ENCODE measurements around the gene SLC20A1.

GRCh38 chr2:112658301-112658700, 12.6 kb downstream of the SLC20A1 start:
- TF ChIP-seq POLR2A (IDR thresholded peaks at IDR 0.05), result no peak
- TF ChIP-seq, protein P1, sequence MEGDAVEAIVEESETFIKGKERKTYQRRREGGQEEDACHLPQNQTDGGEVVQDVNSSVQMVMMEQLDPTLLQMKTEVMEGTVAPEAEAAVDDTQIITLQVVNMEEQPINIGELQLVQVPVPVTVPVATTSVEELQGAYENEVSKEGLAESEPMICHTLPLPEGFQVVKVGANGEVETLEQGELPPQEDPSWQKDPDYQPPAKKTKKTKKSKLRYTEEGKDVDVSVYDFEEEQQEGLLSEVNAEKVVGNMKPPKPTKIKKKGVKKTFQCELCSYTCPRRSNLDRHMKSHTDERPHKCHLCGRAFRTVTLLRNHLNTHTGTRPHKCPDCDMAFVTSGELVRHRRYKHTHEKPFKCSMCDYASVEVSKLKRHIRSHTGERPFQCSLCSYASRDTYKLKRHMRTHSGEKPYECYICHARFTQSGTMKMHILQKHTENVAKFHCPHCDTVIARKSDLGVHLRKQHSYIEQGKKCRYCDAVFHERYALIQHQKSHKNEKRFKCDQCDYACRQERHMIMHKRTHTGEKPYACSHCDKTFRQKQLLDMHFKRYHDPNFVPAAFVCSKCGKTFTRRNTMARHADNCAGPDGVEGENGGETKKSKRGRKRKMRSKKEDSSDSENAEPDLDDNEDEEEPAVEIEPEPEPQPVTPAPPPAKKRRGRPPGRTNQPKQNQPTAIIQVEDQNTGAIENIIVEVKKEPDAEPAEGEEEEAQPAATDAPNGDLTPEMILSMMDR (IDR thresholded peaks at IDR 0.05), result no peak
- TF ChIP-seq POLR2AphosphoS5 (IDR thresholded peaks at IDR 0.05), result no peak
- TF ChIP-seq EP300 (IDR thresholded peaks at IDR 0.05; ENCODE audit: low read depth), result no peak
